ENCODE data around the gene COL18A1. TPM values are rescaled to one million over a fixed set of nuclear protein-coding genes. Genes with fewer than 3 reads are reported as not detected.
A peak's percentile ranks its signal among the peaks of the same experiment; 100 is the strongest.

Gene COL18A1
- total and polyA plus RNA-seq, 9 of the 15 experiments (the other 6 are each of a cell fraction or from before 2014, with no cell fraction given) = 0.14 to 16.4 (median 2.0) TPM

GRCh38 chr21:45363921-45364467 lies 41.0 kb upstream of the COL18A1 start (continued):
- TF ChIP-seq, protein P1, sequence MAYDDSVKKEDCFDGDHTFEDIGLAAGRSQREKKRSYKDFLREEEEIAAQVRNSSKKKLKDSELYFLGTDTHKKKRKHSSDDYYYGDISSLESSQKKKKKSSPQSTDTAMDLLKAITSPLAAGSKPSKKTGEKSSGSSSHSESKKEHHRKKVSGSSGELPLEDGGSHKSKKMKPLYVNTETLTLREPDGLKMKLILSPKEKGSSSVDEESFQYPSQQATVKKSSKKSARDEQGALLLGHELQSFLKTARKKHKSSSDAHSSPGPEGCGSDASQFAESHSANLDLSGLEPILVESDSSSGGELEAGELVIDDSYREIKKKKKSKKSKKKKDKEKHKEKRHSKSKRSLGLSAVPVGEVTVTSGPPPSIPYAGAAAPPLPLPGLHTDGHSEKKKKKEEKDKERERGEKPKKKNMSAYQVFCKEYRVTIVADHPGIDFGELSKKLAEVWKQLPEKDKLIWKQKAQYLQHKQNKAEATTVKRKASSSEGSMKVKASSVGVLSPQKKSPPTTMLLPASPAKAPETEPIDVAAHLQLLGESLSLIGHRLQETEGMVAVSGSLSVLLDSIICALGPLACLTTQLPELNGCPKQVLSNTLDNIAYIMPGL (CRISPR knock-in tag; IDR thresholded peaks at IDR 0.05) = no peak
- TF ChIP-seq, protein P2, sequence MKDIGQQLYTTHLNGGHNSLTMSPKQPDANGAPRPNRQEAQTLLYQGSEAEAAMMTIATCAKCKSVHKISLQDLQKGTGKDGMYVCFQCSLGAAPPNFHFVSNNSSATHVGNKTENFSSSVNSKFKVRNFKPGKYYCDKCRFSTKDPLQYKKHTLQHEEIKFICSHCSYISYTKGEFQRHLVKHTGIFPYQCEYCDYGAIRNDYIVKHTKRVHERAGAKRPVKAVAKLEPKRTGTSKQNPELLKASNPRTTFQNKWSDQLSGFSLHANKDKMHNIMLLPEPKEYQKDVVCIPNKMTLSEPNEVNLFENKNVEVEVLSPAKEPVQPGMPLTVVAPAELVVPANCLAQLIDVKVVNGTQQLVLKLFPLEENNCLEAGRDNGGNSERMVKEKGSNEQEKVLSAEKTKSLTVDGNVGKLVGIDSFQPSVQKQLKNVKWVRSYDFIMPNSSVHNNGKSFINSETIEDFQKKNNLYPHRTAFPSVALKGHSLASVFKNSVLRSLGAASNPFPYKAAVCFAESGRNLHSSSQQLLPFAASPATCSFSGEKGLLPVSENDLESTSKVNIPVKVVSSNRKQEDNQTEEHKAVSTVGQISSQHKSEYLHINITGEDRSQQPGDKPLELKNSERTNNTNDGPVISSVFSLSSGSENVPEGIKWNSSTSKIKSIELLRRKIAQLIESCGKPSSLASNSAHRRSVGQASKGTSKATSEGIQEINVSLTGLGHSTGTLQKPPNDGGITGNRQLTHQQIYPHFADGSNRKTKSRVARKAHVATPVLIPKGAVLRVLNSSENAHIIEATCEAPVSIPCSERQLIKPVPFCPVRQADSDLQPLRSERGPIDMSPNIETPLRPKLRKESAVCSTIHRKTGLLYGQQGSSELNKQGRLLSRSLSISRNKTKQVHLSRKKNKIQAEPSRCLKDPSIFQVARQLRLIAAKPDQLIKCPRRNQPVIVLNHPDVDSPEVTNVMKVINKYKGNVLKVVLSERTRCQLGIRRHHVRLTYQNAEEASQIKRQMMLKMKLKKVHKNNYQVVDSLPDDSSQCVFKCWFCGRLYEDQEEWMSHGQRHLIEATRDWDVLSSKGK (CRISPR knock-in tag; IDR thresholded peaks at IDR 0.05) = no peak
- TF ChIP-seq ELF4 (CRISPR knock-in tag; IDR thresholded peaks at IDR 0.05) (peak; percentile 13; the same call in 1 of the 2 replicates), MEF2A (IDR thresholded peaks at IDR 0.05; ENCODE audit: control insufficient read depth, low read depth, low read length) (no peak), GATA2 (CRISPR knock-in tag; IDR thresholded peaks at IDR 0.05) (no peak), MEF2D (tag; conservative IDR thresholded peaks at IDR 0.05; ENCODE audit: low read depth) (no peak), RBM22 (IDR thresholded peaks at IDR 0.05; ENCODE audit: low read depth, low read length, poor library complexity, severe bottlenecking) (no peak), ZFP30 (CRISPR knock-in tag; IDR thresholded peaks at IDR 0.05; ENCODE audit: borderline replicate concordance) (no peak), CHD1 (IDR thresholded peaks at IDR 0.05; ENCODE audit: low read length) (no peak), PATZ1 (CRISPR knock-in tag; IDR thresholded peaks at IDR 0.05; ENCODE audit: borderline replicate concordance) (no peak), ETV6 (IDR thresholded peaks at IDR 0.05; ENCODE audit: borderline replicate concordance in 1 of 2, low read depth in 2 of 2, low read length in 1 of 2) (no peak), ETV6 (CRISPR knock-in tag; IDR thresholded peaks at IDR 0.05; ENCODE audit: borderline replicate concordance) (no peak), FOXA3 (CRISPR knock-in tag; conservative IDR thresholded peaks at IDR 0.05 in 1 of 2, IDR thresholded peaks at IDR 0.05 in 1 of 2) (no peak), IRF2 (CRISPR knock-in tag; IDR thresholded peaks at IDR 0.05) (no peak), TAF1 (IDR thresholded peaks at IDR 0.05; ENCODE audit: control insufficient read depth, extremely low read depth, insufficient read depth, low read length, severe bottlenecking) (no peak), CBX5 (IDR thresholded peaks at IDR 0.05; ENCODE audit: borderline replicate concordance, low read depth) (no peak)
- TF ChIP-seq, protein P3, sequence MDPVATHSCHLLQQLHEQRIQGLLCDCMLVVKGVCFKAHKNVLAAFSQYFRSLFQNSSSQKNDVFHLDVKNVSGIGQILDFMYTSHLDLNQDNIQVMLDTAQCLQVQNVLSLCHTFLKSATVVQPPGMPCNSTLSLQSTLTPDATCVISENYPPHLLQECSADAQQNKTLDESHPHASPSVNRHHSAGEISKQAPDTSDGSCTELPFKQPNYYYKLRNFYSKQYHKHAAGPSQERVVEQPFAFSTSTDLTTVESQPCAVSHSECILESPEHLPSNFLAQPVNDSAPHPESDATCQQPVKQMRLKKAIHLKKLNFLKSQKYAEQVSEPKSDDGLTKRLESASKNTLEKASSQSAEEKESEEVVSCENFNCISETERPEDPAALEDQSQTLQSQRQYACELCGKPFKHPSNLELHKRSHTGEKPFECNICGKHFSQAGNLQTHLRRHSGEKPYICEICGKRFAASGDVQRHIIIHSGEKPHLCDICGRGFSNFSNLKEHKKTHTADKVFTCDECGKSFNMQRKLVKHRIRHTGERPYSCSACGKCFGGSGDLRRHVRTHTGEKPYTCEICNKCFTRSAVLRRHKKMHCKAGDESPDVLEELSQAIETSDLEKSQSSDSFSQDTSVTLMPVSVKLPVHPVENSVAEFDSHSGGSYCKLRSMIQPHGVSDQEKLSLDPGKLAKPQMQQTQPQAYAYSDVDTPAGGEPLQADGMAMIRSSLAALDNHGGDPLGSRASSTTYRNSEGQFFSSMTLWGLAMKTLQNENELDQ (CRISPR knock-in tag; IDR thresholded peaks at IDR 0.05; ENCODE audit: borderline replicate concordance) = no peak
